GM13976 (cell line): ENCODE results near the gene HHLA2.

Experiments
- DNase-seq: peaks from one replicate; pipeline ENCODE4 v3.0.0; 2012; ENCODE audit warnings: low spot score
- in situ Hi-C: fragments of 300-500 bp; cut with MboI; formaldehyde crosslinking; loops from one replicate; pipeline ENCODE4 v1.12.0; 2022; ENCODE audit warnings: low sequenced_read_pairs, mixed read lengths, inconsistent platforms; ENCODE audit not compliant: unreplicated experiment
- TF ChIP-seq, protein P1 (sequence below): IDR thresholded peaks from 2 replicates; pipeline ENCODE4 v1.5.1; 2012; ENCODE audit warnings: borderline replicate concordance, mild to moderate bottlenecking; ENCODE audit not compliant: insufficient read depth; ENCODE audit errors: extremely low read depth, missing control alignments, control extremely low read depth

HHLA2 gene

DNA sequence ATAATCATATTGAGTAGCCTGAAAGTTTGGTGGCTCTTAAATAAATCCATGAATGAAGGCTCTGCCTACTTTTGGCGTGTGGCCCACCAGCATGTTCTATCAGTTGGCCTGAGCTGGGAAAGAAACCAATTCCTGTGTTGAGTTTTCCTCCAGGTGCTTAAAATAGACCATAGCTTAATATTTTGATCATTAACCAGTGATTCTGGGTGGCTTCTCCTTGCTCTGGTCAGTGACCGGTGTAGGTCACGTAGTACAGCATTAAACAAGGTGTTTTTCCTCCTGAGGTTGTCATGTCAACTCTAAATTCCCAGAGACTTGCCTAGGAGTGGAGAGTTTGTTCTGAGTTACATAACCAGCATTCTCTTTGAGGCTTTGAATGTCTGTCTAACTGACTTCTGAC is 1.3 kb downstream of the HHLA2 start:
- in situ Hi-C loops, result no loop called here
- TF ChIP-seq, protein P1, sequence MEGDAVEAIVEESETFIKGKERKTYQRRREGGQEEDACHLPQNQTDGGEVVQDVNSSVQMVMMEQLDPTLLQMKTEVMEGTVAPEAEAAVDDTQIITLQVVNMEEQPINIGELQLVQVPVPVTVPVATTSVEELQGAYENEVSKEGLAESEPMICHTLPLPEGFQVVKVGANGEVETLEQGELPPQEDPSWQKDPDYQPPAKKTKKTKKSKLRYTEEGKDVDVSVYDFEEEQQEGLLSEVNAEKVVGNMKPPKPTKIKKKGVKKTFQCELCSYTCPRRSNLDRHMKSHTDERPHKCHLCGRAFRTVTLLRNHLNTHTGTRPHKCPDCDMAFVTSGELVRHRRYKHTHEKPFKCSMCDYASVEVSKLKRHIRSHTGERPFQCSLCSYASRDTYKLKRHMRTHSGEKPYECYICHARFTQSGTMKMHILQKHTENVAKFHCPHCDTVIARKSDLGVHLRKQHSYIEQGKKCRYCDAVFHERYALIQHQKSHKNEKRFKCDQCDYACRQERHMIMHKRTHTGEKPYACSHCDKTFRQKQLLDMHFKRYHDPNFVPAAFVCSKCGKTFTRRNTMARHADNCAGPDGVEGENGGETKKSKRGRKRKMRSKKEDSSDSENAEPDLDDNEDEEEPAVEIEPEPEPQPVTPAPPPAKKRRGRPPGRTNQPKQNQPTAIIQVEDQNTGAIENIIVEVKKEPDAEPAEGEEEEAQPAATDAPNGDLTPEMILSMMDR, result no peak
- no peak for DNase-seq

DNA sequence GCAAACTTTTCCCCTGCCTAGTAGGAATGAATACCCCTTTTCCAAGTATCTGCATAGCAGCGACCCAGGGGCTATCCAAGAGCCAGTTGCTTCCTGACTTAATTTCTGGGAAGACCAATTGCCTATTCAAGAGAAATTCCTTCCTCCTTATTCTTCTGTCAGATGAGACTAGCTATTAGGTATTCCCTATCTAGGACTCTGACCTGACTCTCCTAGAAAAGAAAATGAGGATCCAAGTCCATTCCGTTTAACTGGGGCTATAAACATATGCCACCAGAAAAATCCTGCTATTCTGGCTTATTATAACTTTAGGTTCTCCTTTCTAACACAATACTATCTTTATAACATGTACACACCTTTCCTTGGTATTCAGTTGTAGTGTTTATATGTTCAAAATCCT is 1.7 kb downstream of the HHLA2 start:
- in situ Hi-C loops, result no loop called here
- TF ChIP-seq, protein P1, result no peak
- no peak for DNase-seq

DNA sequence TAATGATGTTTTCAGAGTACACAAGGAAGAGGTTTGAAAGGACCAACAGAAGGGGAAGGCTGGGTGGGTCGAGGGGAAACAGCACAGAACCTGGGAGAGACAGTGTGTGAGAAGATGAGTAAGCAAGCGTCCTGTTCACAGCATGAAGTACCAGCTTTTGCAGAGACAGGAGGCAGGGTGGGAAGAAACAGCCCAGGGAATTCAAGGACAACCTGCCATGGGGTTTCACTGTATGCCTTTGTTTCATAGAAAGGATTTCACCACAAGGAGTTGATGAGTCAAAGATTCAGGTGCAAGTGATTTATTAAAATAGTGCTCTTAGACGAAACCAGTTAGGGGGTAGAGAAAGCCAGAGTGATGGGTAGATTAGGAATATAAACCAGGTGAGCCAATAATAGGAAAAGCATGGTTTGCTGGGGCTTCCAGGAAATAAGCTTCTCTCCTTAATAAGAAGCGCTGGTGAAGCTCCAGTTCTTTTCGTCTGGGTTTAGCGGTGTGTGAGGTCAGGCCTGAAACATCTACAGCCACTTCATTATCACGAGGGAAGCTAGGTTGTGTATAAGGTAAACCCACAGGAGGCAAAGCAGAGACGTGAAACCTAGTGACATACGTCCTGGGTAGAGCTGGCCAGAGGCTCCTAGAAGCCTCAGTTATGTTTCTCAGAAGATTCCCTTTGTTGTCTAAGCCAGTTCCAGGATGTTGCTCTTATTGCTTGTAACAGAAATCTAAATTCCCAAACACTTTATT is 3.9 kb downstream of the HHLA2 start:
- TF ChIP-seq, protein P1, result no peak
- DNase-seq, result no peak
- in situ Hi-C loops, result no loop called here

DNA sequence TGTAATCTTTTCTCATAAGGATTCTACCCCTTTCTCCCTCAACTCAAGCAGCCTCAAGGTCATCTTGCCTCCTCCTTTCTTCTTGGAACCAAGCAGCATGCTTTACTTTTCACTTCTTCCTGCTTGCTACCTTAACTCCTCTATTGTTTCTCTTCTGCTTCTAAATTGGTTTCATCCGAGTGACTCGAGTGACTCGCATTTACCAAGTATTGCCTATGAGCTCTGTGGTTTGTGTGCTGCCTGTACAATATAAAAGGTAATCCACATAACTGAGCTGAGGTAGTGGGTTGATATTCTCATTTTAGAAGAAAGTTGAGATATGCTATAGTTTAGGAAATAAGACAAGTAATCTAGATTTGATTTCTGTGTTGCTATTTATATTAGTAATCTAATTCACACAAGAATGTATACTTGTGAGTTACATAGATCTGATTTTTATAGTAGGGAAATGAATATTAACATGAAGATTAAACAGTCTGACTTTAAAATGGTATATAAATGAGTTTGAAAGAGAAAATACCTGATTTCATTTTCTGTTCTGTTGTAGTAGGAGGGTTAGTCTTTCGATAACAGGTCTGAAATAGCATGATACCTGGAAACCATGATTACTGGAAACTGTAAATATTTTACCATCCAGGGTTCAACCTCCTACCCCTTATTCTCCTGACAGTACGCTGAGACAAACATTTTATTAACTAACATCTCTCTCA is 5.5 kb downstream of the HHLA2 start:
- in situ Hi-C loops, result no loop called here
- TF ChIP-seq, protein P1, result no peak
- no peak for DNase-seq

DNA sequence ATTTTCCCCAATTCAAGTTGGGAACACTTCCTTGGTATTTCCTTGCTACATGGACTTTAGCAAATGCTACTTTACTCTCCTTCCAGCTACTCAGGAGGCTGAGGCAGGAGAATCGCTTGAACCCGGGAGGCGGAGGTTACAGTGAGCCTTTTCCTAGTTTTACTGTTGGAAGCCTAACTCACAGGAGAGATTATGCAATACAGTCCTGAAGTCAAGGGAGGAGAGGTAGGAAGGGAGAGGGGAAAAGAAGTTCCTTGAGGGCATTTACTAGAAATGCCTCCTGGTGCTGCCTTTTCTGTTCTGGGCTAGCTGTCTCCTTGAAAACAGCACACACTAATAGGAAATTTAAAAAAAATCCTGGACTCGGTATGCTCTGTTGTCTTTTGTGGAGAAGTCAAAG is 6.2 kb downstream of the HHLA2 start:
- in situ Hi-C loops, result no loop called here
- no peak for DNase-seq
- TF ChIP-seq, protein P1, result no peak

DNA sequence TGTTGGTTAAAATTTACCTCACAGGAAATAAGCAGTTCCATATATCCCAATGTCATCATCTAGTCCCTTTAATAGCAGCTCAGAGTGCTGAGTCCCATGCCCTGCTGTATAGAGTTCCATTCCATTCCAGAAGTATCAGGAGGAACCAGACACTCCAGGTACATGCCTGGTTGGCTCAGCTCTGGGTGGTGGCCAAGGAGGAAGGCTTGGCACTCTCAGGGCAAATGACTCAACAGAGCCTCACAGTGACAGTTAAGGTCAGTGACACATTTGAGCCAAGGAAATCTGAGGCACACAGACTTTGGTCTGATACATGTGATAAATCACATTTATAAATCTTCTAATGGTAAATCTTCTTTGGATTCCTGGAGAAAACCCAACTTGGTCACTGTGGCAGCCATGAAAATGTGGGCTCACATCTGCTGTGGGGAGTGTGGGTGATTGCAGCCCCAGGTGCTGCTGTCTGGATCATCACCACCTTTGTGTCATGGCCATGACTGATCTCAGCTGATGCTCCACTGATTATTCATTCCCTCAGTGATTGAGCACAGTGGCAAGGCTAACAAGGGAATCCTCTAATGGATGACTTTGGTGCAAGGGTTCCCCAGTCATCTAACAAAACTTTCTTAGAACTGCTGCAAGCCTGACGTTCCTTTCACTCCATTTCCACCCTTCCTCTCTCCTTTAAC is 9.3 kb downstream of the HHLA2 start:
- TF ChIP-seq, protein P1, result no peak
- in situ Hi-C loops, result no loop called here
- no peak for DNase-seq
